Stimulated activated CD4-positive, alpha-beta T cell treated with anti-CD3 and anti-CD28 coated beads, Interleukin-4, amount 100 ng/mL, for 4 hours (primary cell): ENCODE results near the gene LAMA1.
"Not testable (repeated sequence)": the region's sequence is repeated elsewhere in the genome, so short reads cannot be mapped to it uniquely, and the experiment has no call there.

Experiments
- DNase-seq, 2 experiments: peaks; one replicate each; pipeline ENCODE4 v3.0.0-alpha.2; 2020

The LAMA1 gene, protein sequence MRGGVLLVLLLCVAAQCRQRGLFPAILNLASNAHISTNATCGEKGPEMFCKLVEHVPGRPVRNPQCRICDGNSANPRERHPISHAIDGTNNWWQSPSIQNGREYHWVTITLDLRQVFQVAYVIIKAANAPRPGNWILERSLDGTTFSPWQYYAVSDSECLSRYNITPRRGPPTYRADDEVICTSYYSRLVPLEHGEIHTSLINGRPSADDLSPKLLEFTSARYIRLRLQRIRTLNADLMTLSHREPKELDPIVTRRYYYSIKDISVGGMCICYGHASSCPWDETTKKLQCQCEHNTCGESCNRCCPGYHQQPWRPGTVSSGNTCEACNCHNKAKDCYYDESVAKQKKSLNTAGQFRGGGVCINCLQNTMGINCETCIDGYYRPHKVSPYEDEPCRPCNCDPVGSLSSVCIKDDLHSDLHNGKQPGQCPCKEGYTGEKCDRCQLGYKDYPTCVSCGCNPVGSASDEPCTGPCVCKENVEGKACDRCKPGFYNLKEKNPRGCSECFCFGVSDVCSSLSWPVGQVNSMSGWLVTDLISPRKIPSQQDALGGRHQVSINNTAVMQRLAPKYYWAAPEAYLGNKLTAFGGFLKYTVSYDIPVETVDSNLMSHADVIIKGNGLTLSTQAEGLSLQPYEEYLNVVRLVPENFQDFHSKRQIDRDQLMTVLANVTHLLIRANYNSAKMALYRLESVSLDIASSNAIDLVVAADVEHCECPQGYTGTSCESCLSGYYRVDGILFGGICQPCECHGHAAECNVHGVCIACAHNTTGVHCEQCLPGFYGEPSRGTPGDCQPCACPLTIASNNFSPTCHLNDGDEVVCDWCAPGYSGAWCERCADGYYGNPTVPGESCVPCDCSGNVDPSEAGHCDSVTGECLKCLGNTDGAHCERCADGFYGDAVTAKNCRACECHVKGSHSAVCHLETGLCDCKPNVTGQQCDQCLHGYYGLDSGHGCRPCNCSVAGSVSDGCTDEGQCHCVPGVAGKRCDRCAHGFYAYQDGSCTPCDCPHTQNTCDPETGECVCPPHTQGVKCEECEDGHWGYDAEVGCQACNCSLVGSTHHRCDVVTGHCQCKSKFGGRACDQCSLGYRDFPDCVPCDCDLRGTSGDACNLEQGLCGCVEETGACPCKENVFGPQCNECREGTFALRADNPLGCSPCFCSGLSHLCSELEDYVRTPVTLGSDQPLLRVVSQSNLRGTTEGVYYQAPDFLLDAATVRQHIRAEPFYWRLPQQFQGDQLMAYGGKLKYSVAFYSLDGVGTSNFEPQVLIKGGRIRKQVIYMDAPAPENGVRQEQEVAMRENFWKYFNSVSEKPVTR (N-terminal part only)

DNA sequence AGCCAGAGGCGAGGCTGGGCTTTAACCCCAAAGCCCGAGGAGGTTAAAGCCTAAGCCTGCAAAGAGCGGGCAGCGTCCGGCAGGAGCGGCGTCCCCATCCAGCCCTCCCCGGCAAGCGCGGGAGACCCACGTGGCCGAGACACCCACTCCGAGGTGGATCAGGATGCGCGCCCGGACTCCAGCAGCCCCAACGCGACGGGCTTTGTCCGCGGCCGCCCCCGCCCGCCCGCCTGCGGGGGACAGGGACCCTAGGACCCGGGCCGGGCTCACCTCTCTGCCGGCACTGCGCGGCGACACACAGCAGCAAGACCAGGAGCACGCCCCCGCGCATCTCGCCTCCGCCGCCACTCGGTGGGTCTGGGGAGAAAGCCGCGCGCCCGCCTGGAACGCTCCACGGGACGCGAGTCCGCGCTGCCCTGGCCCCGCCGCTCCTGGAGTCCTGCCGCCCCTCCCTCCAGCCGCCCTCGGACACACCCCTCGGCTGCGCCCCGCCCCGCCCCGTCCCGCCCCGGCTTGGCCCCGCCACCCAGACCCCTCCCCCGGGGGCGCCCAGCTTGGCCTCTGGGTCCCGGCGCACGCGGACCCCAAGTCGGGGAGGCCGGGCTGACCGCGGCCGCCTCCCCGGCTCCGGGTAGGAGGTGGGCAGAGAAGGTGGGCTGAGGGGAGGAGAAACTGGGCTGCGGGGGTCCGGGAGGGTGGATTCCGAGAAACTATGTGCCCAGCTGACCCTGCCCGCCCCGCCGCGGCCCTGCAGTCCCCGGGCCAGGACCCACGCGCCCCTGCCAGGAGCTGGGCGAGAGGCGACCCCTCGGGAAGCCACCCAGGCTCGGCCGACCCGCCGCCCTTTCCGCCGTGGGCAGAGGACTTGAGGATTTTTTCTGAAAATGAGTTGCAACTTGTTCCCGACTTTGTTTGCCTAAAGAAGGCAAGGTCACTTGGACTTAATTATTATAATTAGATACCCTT is at the start of gene LAMA1:
Gene LAMA1 (minus strand): TSS at position 408 of the 966 bp plus-strand sequence. CDS start 77 bp downstream, at position 331.
- DNase-seq = no peak

DNA sequence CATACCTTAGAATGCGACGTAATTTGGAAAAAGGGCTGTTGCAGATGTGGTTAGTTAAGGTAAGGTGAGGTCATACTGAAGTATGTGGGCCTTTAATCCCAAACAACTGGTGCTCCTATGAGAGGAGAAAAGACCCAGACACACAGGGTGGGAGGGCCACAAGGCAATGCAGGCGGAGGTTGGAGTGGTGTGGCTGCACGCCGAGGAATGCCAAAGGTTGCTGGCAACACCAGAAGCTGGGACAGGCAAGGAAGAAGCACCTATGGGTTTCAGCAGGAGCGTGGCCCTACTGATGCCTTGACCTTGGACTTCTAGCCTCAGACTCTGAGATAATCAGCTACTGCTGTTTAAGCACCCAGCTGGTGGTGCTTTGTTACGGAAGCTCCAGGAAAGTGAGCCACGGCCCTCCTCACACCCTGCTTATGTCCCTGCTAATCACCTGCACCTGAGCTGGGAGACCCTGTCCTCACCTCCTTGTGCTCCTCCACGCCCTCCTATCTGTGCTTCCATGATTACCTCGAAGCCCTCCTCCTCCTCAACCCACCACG is 48.3 kb upstream of the LAMA1 start:
- no peak for DNase-seq

DNA sequence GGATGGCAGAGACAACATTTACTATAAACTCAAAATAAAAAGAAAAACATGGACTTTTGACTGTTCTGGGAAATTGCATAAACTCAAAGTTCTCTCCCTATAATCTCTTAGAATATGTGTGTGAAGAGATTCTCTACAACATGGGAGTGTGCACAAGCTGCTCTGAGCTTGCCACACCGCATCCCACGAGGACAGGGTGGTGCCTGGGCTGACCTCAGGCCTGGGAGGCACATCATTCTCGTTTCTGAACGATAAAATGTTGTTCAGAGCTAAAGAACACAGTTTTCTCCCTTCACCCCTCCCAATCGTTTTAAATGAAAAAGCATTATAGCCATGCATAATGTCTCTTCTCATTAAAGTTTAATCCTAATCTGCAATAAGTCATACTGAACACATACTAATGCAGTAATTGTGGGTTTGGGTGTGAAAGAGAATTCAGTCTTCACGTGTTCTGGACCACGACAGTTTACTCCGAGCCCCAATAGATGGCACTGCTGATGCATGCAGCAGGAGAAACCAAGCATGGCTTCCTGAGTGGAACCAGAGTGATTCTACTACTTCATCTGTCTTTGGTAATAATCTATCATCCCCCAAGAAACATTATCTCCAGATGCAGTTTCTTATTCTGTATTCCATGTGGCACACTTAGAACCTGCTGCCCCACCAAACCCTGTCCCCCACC is 46.9 kb upstream of the LAMA1 start:
- DNase-seq = no peak

DNA sequence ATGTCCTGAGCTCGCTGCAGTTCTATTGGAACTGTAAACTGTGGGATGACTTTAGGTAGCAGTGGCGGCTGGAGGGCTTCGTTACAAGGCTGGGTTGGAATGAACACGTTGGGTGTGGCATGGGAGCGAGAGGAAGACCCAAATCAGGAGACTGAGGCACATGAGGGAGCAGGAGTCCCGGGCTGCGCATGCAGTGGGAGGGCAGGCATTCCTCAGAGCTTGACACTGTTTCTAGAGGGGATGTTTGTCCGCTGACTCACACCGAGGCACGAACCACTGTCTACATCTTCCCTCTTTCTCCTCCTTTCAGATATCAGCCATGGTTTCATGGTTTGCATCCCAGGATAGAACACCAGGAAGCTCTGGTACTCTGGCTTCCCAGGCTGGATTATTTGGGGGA is 40.6 kb upstream of the LAMA1 start:
- no peak for DNase-seq

DNA sequence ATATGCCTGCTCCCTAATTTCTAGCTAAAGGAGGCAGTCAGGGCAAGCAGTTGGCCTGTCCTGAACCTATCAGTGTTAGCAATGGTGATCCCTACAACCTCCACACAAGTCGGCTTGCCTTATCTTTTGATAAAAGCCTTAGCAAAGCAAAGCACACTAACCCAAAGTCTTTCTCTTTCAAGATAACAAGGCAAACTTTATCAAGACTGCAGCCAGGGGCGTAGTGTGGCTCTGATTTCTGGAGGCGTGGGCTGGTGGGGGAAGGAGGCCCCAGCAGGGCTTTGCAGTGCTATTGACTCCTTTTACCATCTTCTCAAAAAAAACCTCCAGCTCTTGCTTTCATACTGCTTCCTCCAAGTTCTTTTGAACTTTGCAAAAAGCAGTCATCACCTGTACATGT is 40.2 kb upstream of the LAMA1 start:
- no peak for DNase-seq

DNA sequence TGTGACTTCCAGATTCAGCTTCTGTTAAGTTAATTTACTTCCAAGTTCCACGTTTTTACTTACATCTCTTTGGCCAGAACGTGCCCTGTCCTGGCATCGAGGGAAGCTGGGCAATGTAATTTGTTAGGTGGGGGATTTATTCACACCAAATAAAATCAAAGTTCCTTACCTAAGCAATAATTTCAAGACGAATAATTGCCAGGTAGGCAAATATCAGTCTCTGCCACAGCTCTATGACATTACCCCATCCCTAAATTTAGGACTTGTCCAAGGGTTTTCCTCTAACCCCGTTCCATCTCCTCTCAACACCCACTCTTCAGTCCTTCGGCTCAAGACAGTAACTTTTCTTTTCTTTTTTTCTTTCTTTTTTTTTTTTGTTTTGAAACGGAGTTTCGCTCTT is 38.3 kb upstream of the LAMA1 start:
- DNase-seq = no peak

DNA sequence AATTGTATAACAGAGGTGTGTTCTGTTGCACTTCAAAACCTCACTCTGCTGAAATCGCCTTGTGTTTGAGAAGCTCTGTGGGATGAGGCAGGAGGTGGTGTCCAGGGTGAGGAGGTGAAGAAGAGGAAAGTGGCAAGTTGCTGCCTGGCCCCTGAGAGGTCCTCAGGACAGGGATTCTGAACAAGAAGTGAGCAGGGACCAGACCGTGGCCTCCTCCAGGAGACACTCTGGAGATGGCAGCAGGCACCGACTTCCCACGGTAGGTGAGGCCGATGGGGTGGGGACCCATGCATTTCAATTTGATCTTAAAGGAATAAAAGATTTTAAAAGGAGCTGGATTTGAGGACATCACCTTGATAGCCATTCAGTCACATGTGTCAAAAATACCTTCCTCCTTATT is 37.5 kb upstream of the LAMA1 start:
- no peak for DNase-seq

DNA sequence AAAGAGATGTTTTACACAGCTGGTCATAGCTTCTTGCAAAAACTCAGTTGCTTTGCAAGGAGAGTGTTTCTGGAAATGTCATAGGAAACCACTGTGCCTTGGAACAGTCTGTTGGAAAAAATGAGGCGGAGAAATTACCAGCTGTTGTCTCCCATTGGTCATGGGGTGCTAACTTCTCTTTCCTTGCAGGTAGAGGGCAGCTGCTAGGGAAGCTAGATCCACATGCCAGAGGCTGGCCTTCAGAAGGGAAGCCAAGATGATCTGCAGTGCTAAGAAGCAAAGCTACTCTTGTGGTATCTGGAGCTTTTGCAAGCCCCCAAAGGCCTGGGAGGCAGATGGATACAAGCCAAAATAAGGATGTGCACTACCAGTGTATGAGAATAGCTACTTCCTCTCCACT is 34.8 kb upstream of the LAMA1 start:
- DNase-seq = no peak

DNA sequence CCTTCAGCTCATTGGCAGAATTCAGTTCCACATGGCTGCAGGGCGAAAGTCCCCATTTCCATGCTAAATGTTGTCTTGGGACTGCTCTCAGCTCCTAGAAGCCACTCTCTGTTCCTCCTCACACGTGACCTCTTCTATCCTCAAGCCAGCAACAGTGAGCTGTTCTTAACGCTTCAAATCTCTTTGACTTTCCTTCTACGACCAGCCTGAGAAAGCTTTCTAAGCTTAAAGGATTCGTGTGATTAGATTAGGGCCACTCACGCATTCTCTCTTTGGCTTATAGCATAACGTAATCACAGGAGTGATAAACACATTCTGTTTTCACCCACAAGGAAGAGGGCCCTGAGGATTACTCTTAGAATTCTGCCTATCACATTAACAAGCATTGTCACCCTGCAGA is 29.8 kb upstream of the LAMA1 start:
- no peak for DNase-seq

DNA sequence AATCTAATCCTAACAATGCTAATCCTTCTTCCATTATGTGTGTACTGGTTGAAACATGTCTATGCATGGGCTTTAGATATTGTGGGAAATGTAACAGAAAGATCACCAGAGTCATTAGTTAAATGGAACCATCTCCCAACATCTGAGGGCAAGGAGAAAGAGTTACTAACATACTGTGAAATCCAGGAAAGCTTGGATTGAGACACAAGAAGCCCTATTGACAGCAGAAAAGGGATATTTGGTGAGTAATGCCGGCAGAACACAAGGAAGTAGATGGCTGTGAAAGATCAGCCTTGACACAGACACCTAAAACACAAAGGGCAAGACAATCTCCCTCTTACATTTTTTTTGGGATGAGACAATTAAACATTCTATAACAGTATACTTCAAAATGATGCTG is 28.5 kb upstream of the LAMA1 start:
- no peak for DNase-seq

DNA sequence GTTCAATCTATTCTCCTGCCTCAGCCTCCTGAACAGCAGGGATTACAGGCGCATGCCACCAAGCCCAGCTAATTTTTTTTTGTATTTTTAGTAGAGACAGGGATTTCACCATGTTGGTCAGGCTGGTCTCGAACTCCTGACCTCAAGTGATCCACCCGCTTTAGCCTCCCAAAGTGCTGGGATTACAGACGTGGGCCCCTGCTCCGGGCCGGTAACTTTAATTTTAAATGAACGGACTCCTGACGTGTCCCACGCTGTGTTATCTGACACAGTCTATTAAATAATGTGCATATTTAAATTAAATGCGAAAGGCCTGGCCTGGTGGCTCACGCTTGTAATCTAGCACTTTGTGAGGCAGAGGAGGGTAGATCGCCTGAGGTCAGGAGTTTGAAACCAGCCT is 27.3 kb upstream of the LAMA1 start:
- not testable (repeated sequence) for DNase-seq

DNA sequence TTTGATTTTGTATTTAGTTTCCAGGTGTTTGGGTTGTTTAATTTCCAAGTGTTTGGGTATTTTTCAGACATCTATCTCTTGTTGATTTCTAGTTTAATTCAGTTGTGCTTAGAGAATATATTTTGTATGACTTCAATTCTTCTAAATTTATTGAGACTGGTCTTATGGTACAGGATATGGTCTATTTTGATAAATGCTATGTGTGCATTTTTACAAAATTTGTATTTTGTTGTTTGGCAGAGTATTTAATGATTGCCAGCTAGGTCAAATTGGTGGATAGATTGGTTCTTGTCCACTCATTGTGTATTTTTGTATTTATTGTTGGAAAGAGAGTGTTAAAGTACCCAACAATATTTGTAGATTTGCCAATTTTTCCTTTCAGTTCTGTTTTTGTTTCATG is 23.7 kb upstream of the LAMA1 start:
- DNase-seq = no peak

DNA sequence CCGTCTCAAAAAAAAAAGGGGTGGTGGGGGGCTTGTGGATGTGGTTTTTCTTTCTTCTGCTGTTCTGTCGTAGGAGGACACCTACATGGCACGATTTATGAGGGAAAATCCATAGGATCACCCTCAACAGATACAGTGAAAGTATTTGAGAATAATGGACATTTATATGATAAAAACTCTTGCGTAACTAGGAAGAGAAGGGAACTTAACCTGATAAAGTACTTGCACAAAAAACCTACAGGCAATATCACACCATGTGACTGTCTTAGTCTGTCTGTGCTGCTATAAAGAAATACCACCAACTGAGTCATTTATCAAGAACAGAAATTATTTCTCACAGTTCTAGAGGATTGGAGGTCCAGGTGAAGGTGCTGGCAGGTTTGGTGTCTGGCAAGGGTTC is 21.8 kb upstream of the LAMA1 start:
- no peak for DNase-seq

DNA sequence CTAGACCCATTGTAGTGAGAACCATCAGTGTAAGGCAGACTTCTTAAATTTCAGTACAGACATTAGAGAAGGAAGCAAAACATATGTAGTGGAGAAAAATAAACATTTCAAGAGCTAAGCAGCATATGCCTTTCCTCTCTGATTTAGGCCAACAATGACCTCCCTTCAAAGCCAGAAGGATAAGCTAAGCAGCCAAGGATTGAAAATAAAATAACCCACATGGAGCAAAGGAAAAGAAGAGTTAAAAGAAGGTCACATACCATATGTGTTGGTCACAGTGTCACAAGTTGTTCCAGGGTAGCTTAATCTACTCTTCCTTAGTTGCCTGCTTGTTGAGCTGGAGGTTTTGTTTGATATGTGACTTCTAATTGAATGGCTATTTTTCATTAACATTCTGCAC is 15.6 kb upstream of the LAMA1 start:
- DNase-seq = no peak

DNA sequence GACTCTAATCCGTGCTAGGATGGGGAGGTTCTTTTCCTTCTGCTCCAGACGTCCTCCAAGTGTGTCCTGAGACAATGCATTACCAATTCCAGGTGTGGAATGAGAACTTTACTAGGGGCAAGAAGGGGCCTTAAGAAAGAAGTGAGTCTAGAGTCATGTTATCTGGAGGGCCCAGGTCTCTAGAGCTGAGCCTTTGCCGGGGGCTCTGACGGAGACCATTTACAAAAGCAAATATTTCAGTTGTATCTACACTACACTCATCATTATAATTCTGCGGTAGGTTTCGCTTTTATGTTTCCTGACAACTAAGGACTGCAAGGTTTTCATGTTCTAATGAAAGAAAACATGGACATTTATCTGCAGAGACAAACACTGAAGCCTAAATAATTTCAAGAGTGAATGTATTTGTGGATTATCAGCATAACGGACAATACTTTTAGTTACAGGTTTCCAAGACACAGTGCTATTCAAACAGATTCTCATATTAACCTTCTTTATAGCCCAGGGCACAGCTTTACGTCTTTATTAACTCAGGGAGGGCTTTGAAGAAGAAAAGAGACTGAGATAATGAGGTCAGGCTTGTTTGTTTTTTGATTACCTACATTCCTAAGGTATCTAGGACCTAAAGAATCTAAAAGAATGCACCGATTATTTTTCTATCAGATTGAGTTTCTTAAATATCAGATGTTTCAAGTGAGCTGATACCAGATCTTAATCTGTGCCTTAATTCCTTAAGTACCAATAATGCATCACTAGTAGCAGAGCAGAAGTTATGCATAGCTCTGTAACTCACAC is 15.0 kb upstream of the LAMA1 start:
- no peak for DNase-seq

DNA sequence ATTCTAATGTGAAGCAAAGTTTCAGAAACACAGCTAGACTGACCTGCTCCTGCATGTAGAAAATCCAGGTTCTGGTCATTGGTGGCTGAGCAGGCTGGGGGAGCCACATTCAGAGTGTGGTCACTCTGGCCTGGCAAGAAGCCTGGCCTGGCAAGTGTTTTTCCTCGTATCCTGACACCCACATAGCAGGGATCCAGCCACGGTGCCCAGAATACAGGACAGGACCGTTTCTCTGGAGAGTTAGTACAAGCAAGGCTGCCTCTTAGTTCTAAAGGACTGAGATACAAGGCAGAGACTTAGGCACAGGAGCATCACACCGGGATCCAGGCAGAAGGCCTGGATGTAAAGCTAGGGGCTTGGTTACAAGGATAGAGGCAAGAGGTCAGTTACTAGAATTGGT is 4.8 kb upstream of the LAMA1 start:
- DNase-seq = no peak

DNA sequence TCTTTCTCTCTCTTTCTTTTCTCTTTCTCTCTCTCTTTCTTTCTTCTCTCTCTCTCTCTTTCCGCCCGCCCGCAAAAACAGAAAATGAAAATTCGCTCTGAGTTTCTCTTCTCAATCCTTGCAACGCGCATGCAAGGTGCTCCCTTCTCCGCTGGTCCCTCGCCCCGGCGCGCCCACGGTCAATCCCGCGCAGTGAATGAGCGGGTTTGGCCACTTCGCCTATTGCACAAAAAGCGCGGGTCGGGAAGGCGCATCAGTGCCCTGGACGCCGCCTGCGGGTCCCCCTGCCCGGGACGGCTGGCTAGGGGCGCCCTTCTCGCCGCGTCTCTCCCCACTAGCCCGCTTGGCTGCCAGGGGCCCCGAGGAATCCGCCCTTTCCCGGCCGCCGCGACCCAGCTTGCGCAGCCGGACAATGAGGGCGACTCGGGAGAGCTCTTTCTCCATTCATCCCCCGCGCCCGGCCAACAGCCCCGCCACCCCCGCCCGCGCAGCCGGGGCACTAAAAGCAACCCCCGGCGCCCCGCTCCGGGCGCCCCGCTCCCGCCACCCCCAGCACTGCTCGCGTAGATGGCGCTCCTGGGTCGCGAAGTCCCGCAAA is 706 bp downstream of the LAMA1 start:
- no peak for DNase-seq

DNA sequence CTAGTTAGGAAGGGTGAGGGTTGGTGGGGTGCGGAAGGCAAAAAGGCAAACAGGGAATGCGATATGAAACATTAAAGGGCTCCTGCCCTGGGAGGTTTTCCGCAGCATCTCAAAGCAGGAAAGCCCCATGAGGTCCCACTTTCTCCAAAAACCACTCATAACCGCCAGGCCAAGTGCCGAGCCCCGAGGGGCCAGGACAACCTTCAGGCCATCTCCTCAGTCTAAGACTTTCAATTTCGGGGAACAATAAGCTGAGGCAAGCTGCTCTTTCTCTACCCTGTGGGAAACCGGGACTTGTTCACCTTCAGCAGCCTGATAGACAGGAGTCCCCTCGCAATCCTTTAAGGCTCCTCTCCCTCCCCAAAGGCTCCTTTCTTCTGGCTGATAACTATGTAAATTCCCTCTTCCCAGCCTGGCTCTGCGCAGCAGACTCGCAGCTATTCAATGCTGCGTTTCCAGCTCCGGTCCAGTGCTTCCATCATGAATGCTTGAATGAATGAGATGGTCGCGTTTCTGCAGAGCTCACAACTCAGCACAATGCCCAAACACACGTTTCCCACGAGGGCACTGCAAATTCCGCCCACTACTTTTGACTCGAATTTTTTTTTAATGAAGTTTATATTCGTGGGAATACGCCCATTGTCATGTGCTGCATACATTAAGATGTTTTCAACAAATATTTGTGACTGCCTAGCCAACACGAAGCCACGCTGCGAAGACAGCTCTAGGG is 1.4 kb downstream of the LAMA1 start:
- DNase-seq = no peak

DNA sequence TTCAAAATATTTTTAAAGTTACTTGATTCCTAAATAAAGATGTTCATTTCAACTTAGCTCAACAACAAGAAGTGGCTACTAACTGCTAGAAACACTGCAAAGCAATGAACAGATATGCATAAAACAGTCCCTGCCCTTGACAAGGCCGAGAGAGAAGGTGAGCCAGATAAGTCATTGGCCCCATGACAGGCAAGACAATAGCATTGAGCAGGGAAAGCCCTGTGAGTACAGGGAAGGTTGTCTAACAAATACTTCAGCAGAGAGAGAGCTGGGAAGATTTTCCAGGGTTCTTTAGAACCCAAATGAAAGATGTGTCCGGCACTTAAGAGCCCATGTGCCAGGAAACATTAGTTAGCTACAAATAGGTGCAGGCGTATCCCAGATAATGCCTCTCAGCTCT is 4.7 kb downstream of the LAMA1 start:
- no peak for DNase-seq
